ENCODE data around the gene TNFRSF21. TPM values are rescaled to one million over a fixed set of nuclear protein-coding genes. Genes with fewer than 3 reads are reported as not detected.

Gene TNFRSF21
- total RNA-seq, 2 donors from 2014 or later, result 7.4 to 12.1 TPM

GRCh38 chr6:47247227-47247797 is 62.4 kb downstream of the TNFRSF21 start:
- DNase-seq (ENCODE audit: low spot score), result no peak
- Histone ChIP-seq H3K9me3 (no peaks in the 10 kb centered on the region), H3K36me3 (peaks cover 6% of the 10 kb centered on the region), H3K27ac (no peak overlapping the region), H3K4me1 (peaks cover 0 to 32% of the 10 kb centered on the region in 2 donors), H3K4me3 (no peak overlapping the region), H3K27me3 (no peaks in the 10 kb centered on the region)
- no peak for TF ChIP-seq CTCF (IDR thresholded peaks at IDR 0.05)

GRCh38 chr6:47246551-47246950 is 63.2 kb downstream of the TNFRSF21 start:
- no peak for TF ChIP-seq CTCF (IDR thresholded peaks at IDR 0.05)
- Histone ChIP-seq H3K36me3 (peaks cover under 1% of the 10 kb centered on the region), H3K9me3 (no peaks in the 10 kb centered on the region), H3K27ac (peak overlapping the region in 1 of 2 donors; percentile 12), H3K4me3 (no peak overlapping the region), H3K27me3 (no peaks in the 10 kb centered on the region), H3K4me1 (peaks cover 0 to 38% of the 10 kb centered on the region in 2 donors)
- DNase-seq (ENCODE audit: low spot score), result no peak

- Histone ChIP-seq H3K36me3 (no peaks in the 10 kb centered on the region), H3K27me3 (no peaks in the 10 kb centered on the region), H3K4me3 (no peak overlapping the region), H3K9me3 (no peaks in the 10 kb centered on the region), H3K27ac (no peak overlapping the region), H3K4me1 (peaks cover 0 to 38% of the 10 kb centered on the region in 2 donors)
- no peak for DNase-seq (ENCODE audit: low spot score)
- TF ChIP-seq CTCF (IDR thresholded peaks at IDR 0.05), result no peak
These were observed 63.8 kb downstream of the TNFRSF21 start for GRCh38 chr6:47245745-47246371.

GRCh38 chr6:47242483-47243386 is 67.0 kb downstream of the TNFRSF21 start:
- DNase-seq (ENCODE audit: low spot score), result peak; percentile 91
- no peak for TF ChIP-seq CTCF (IDR thresholded peaks at IDR 0.05)
- no peaks in the 10 kb centered on the region for H3K36me3 ChIP-seq
- no peaks in the 10 kb centered on the region for H3K9me3 ChIP-seq
- peaks cover 0 to 33% of the 10 kb centered on the region in 2 donors for H3K4me1 ChIP-seq
- no peak overlapping the region for H3K4me3 ChIP-seq
- no peaks in the 10 kb centered on the region for H3K27me3 ChIP-seq
- H3K27ac ChIP-seq, result peak overlapping the region; percentile 29 to 50

- no peaks in the 10 kb centered on the region for H3K36me3 ChIP-seq
- no peak for DNase-seq (ENCODE audit: low spot score)
- H3K27me3 ChIP-seq, result no peaks in the 10 kb centered on the region
- H3K4me3 ChIP-seq, result no peak overlapping the region
- peak overlapping the region; percentile 29 to 50 for H3K27ac ChIP-seq
- peak in 1 of 2 donors; percentile 33 for TF ChIP-seq CTCF (IDR thresholded peaks at IDR 0.05)
- H3K4me1 ChIP-seq, result peaks cover 0 to 27% of the 10 kb centered on the region in 2 donors
- no peaks in the 10 kb centered on the region for H3K9me3 ChIP-seq
These were observed 67.8 kb downstream of the TNFRSF21 start for GRCh38 chr6:47241742-47242482.

Measured in right atrium auricular region (tissue), 2 donors.